Stomach smooth muscle (tissue), 2 donors: Measurements from ENCODE around the gene OLIG3.
A peak's percentile ranks its signal among the peaks of the same experiment; 100 is the strongest.

ENCODE experiments used
- H3K27ac ChIP-seq: one replicate; pipeline ENCODE4 v1.7.0; 2013; ENCODE audit warnings: mild to moderate bottlenecking, low read length, inconsistent platforms
- H3K27me3 ChIP-seq, 2 donors: one replicate each; pipeline ENCODE4 v1.7.0; 2013; ENCODE audit warnings: low read length in 2 of 2; ENCODE audit not compliant: insufficient read depth in 2 of 2, control insufficient read depth in 1 of 2
- H3K36me3 ChIP-seq, 2 donors: one replicate each; pipeline ENCODE4 v1.7.0; 2013; ENCODE audit warnings: low read length in 2 of 2; ENCODE audit not compliant: control insufficient read depth in 2 of 2, insufficient read depth in 2 of 2
- H3K4me1 ChIP-seq: one replicate; pipeline ENCODE4 v1.7.0; 2013; ENCODE audit warnings: low read length; ENCODE audit not compliant: control insufficient read depth, insufficient read depth
- H3K4me3 ChIP-seq, 2 donors: one replicate each; pipeline ENCODE4 v1.7.0; 2013; ENCODE audit warnings: low read length in 2 of 2
- H3K9ac ChIP-seq, 2 donors: one replicate each; pipeline ENCODE4 v1.7.0; 2013; ENCODE audit warnings: low read length in 2 of 2, mild to moderate bottlenecking in 1 of 2
- H3K9me3 ChIP-seq, 2 donors: one replicate each; pipeline ENCODE4 v1.7.0; 2013; ENCODE audit warnings: low read length in 2 of 2; ENCODE audit not compliant: control insufficient read depth in 2 of 2
- donor health status: healthy.
- donor health status: Pancreatic carcinoma.

The OLIG3 gene

DNA sequence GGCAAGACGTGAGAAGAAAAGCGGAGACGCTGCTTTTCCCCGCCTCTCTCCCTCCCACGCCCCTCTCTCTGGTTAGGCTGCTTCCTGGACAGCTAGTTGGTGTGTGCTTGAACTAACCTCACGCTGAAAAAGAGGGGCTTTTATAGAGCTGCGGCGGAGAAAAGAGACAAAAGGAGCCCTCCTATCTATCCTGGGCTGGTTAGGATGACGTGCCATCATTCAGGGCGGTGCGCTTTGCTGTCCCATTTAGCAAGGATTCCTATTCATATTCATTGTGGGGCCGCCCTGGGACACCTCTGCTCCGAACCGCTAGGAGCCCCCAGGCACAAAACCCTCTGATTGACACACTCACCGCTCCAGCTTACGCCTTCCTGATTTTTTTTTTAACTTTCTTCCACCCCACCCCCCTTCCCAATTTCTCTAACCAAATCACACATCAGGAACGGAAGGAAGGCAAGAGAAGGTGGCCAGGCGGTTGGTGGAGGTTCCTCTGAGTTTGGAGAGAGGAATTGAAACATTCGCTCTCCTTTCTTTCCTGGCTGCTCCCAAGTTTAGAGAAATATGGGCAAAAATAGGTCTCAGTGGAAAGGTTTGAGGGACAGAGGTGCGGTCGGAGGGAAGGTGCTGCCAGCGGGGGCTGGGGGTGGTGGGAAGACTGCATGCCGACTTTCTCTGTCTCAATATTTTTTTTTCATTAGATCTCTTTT is at the start of gene OLIG3:
TSS of gene OLIG3 (minus strand) at position 114 of the 707 bp plus-strand sequence. CDS start 224 bp downstream, outside the sequence.
- H3K9me3 ChIP-seq = peaks cover 0 to 8% of the 10 kb centered on the region in 2 donors
- no peak within 1 kb of the TSS for H3K9ac ChIP-seq
- no peaks in the 10 kb centered on the region for H3K36me3 ChIP-seq
- H3K27me3 ChIP-seq = peaks cover 82 to 96% of the 10 kb centered on the region in 2 donors
- peak within 1 kb of the TSS in 1 of 2 donors; percentile 52 for H3K4me3 ChIP-seq
- peaks cover 37% of the 10 kb centered on the region for H3K4me1 ChIP-seq
- H3K27ac ChIP-seq = no peak within 1 kb of the TSS

DNA sequence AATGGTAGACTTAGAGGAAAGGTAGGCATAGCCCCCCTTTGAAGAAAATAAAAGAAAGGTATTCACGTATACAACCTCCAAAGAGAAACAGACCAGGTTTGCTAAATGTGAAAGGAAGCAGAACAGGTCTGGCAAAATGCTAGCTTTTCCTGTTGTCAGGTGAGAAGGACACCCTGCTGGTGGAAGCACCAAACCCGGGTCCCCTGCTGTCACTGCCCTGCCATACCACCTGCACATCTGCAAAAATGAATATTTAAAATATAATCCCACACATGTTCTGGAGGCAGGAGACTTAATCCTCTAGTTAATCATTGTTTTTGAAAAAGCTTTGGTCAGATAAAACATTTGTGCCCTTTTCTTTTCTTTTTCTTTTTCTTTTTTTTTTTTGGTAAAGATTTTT is 48.9 kb upstream of the OLIG3 start:
- Histone ChIP-seq H3K9me3 (no peaks in the 10 kb centered on the region), H3K4me1 (no peaks in the 10 kb centered on the region), H3K27me3 (no peaks in the 10 kb centered on the region), H3K9ac (no peak overlapping the region), H3K36me3 (no peaks in the 10 kb centered on the region), H3K4me3 (no peak overlapping the region), H3K27ac (no peak overlapping the region)

DNA sequence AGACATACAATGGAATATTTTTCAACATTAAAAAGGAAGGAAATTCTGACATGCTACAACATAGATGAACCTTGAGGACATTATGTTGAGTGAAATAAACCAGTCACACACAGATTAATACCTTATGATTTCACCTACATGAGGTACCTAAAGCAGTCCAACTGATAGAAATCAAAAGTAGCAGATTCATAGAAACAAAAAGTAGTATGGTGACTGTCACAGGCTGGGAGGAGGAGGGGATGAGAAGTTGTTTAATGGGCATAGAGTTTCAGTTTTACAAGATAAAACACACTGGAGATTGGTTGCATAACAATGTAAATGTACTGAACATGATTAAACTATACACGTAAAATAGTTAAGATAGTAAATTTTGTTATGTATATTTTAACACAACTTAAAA is 48.5 kb upstream of the OLIG3 start:
- Histone ChIP-seq H3K4me1 (no peaks in the 10 kb centered on the region), H3K27me3 (no peaks in the 10 kb centered on the region), H3K4me3 (no peak overlapping the region), H3K9ac (no peak overlapping the region), H3K36me3 (no peaks in the 10 kb centered on the region), H3K9me3 (no peaks in the 10 kb centered on the region), H3K27ac (no peak overlapping the region)

DNA sequence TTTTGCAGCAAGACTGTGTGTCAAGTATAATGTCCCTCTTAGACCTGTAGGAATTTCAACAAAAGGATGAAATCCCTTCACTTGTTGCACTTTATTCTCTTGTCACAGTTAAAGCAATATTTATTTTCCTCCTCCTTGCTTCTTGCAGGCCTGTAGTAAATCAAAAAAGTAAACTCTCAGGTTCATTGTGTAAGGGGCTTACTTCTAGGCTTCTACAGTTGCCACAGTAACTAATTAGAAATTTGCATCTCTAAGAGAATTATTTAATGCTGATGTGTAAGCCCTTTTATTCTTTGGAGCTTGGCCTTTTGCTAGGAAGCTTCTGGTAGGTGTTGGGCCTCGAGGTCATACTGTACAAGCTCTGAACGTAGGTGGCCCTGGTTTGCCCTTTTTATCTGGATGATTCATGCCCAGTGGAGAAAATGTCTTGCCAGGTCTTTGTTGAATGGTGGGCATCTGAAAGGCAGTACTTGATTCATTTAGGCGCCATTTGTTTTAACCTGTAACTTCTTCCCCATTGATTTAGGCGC is 47.4 kb upstream of the OLIG3 start:
- H3K27ac ChIP-seq = no peak overlapping the region
- H3K9me3 ChIP-seq = no peaks in the 10 kb centered on the region
- H3K27me3 ChIP-seq = no peaks in the 10 kb centered on the region
- no peak overlapping the region for H3K9ac ChIP-seq
- no peaks in the 10 kb centered on the region for H3K4me1 ChIP-seq
- no peaks in the 10 kb centered on the region for H3K36me3 ChIP-seq
- H3K4me3 ChIP-seq = no peak overlapping the region

- no peaks in the 10 kb centered on the region for H3K27me3 ChIP-seq
- no peak overlapping the region for H3K4me3 ChIP-seq
- H3K4me1 ChIP-seq = no peaks in the 10 kb centered on the region
- no peak overlapping the region for H3K9ac ChIP-seq
- H3K9me3 ChIP-seq = no peaks in the 10 kb centered on the region
- no peak overlapping the region for H3K27ac ChIP-seq
- no peaks in the 10 kb centered on the region for H3K36me3 ChIP-seq
These were observed 42.0 kb upstream of the OLIG3 start for GRCh38 chr6:137536104-137536773.

DNA sequence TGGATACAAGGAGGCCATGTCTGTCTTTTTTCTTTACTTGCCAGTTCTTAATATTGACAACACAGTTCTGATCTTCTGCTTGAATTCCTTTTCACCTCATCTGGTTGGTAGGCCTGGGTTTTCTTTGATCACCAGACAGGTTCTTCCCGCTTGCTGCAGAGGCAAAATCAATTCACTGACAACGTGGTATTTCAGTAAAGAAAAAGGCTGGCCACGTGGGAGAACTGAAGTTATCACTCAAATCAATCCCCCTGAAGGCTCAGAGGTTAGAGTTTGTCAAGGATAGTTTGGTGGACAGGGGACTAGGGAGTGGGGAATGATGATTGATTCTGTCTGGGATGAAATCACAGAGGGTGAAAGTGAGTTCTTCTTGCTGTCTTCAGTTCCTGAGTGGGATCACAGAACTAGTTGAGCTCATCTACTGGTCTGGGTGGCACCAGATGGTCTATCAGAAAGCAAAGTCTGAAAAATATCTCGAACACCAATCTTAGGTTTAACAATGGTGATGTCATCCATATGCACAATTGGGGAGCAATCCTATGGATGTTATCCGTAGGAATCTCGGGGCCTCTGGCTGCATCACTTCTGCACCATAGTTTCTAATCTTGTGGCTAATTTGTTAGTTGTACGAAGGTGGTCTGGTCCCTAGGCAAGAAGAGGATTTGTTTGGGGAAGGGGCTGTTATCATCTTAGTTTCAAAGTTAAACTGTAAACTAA is 37.3 kb upstream of the OLIG3 start:
- no peaks in the 10 kb centered on the region for H3K36me3 ChIP-seq
- H3K4me3 ChIP-seq = no peak overlapping the region
- no peak overlapping the region for H3K27ac ChIP-seq
- H3K27me3 ChIP-seq = peaks cover 0 to 2% of the 10 kb centered on the region in 2 donors
- H3K9me3 ChIP-seq = no peaks in the 10 kb centered on the region
- H3K4me1 ChIP-seq = no peaks in the 10 kb centered on the region
- H3K9ac ChIP-seq = no peak overlapping the region

GRCh38 chr6:137530404-137530803 is 36.2 kb upstream of the OLIG3 start:
- Histone ChIP-seq H3K36me3 (no peaks in the 10 kb centered on the region), H3K4me1 (no peaks in the 10 kb centered on the region), H3K27me3 (peaks cover 0 to 2% of the 10 kb centered on the region in 2 donors), H3K9me3 (peaks cover 0 to 2% of the 10 kb centered on the region in 2 donors), H3K9ac (no peak overlapping the region), H3K4me3 (no peak overlapping the region), H3K27ac (no peak overlapping the region)

GRCh38 chr6:137522831-137523230 is 28.6 kb upstream of the OLIG3 start:
- peaks cover 3% of the 10 kb centered on the region in 2 donors for H3K9me3 ChIP-seq
- H3K27me3 ChIP-seq = peaks cover 3 to 12% of the 10 kb centered on the region in 2 donors
- H3K4me3 ChIP-seq = no peak overlapping the region
- no peaks in the 10 kb centered on the region for H3K4me1 ChIP-seq
- no peak overlapping the region for H3K9ac ChIP-seq
- no peak overlapping the region for H3K27ac ChIP-seq
- no peaks in the 10 kb centered on the region for H3K36me3 ChIP-seq

DNA sequence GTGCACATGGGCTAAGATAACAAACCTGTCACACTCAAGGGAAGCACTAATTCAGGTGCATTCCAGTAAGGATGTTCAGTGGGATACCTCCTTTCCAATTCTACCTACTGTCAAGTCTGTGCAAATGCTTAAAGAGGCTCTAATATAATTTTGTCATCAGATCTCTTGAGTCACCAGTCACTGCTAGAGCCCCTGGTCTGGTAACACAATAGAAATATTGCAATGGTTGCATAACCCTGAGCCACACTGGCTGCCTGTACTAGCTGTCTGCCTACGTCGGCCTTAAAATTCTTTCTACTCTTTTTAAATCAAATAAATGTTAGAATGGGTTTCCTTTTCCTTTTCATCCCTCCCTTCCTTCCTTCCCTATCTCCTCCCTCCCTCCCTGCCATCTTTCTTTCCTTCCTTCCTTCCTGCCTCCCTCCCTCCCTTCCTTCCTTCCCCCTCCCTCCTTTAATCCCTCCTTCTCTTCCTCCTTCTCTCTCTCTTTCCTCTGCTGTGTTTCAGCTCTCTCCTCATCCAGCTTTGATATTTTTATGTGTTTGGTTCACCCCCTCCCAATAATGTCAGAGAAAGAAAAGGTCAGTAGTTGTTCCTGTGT is 28.1 kb upstream of the OLIG3 start:
- H3K4me1 ChIP-seq = no peaks in the 10 kb centered on the region
- peaks cover 4 to 14% of the 10 kb centered on the region in 2 donors for H3K27me3 ChIP-seq
- H3K9ac ChIP-seq = no peak overlapping the region
- peaks cover 3% of the 10 kb centered on the region in 2 donors for H3K9me3 ChIP-seq
- H3K4me3 ChIP-seq = no peak overlapping the region
- no peaks in the 10 kb centered on the region for H3K36me3 ChIP-seq
- H3K27ac ChIP-seq = no peak overlapping the region

GRCh38 chr6:137520520-137520919 is 26.3 kb upstream of the OLIG3 start:
- Histone ChIP-seq H3K27ac (no peak overlapping the region), H3K9me3 (peaks cover 3% of the 10 kb centered on the region in 2 donors), H3K4me3 (no peak overlapping the region), H3K36me3 (no peaks in the 10 kb centered on the region), H3K9ac (no peak overlapping the region), H3K27me3 (peaks cover 13 to 14% of the 10 kb centered on the region in 2 donors), H3K4me1 (no peaks in the 10 kb centered on the region)
